ENCODE measurements around the gene VAV2.
"Not testable (repeated sequence)": the region's sequence is repeated elsewhere in the genome, so short reads cannot be mapped to it uniquely, and the experiment has no call there.

The VAV2 gene

DNA sequence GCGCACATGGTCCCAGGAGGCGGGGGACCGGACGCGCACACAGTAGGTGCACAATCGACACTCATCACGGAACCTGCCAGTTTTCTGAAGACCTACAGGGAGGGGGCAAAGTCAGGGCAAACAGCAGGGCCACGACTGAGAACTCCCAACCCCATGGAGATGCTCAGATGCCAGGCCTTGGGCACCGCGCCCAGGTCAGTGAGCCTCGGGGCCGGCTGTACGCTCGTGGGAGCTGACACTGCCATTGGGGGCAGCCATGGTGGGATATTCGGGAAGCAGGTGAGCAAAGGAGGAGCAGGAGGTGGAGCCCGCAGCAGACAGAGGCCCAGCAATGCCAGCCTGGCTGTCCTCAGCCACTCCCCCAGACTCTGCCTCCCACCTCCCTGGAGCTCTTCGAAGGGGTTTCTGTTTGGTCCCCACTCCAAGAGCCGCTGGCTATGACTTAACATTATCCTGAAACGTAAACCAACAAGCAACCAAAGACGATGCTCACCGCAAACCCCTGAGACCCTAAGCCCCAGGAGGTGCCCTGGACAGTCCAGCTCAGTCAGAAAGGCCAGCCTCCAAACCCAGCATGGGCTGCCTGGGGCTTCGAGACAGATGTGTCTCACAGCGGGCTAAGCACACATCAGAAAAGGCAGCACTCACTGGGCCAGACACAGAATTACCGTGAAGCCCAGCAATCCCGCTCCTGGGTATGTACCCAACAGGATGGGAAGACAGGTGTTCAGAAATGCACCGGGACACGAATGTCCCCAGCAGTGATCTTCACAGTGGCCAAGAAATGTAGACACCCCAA lies 78.4 kb downstream of the VAV2 start:
- DNase-seq: no peak

DNA sequence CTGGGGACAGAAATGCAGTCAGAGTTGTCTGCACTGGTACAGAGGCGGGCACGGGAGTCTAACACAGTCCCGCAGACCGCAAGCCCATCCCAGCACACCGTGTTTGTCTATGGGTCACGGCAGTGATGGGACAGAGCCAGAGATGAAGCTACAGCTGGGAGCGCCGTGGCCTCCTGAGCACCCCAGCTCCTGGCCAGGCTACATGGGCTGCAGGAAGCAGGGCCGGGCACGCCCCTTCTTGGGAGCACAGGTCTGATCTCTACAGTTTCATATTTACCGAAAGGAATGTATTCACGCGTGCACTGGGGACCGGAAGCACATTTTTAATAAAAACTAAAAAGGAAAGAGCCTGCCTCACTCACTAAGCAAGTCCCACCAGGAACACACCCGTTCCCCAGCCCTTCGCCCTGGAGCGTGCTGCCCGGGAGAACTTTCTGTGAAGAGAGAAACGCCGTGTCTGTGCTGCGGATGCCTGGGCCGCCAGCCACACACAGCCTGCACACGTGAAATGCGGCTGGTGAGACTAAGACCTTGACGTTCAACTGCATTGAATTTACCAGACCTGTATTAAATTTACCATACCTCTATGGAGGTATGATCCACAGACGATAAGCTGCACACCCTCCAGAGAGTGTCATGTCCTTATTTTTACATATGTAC lies 81.1 kb downstream of the VAV2 start:
- DNase-seq: no peak

DNA sequence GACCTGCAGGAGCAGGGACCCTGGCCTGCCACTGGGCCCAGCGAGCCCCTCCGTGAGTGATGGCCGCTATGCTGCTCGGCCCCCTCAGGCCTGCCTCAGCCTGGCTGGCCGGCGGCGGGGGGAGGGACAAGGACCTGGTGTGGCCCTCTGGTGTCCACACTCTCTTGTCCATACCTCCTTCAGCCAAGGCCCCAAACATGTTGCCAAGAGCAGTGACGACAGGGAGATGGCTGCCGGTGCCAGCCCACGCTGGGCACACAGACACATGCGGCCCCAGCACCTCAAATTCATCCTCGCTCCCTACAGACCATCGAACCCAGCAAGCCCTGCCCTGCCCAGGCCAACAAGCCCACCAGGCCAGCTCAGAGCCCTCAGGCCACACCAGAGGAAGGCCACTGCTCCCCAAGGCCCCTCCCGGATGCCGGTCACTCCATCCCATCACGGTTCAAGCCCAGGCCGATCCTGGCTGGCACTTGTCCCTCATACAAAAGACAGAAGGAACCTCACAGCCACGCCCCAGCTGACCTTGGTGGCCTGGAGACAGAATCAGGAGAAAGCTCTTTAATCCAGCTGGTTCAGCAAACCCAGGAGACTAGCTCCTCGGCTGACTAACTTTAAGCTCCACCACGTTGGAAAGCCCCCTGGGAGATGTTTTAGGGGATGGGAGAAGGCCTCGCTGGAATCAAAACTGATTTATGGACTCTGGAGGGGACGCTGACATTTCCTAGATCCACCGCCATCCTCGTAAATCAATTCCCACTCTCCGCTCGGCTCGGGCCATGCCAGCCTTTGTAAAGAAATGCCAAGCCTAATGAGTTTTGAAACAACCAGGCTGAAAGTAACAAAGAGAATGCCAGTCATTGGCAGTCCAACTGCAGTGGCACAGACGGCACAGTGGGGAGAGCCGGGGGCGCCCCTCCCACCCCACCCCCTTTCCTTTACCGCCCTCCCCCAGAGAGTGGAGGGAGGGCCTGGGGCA lies 84.9 kb downstream of the VAV2 start:
- DNase-seq: no peak

DNA sequence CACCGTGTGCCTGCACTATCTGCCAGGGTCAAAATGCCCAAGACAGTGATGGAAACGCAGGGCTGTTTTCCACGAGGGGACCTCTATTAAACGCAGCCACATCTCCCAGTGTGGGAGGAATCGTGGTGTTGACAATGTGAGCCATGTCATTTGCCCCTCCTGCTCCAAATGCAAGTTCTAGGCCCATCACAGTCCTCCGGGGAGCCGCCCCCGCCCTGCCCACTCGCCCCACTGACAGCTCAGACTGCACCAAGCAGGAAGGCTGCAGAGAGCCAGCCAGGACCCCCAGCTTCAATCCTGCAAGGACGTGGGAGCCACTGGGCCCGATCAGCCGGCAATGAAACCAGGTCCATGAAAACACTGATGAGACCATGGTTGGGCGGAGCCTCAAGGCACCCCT lies 85.9 kb downstream of the VAV2 start:
- DNase-seq: no peak

DNA sequence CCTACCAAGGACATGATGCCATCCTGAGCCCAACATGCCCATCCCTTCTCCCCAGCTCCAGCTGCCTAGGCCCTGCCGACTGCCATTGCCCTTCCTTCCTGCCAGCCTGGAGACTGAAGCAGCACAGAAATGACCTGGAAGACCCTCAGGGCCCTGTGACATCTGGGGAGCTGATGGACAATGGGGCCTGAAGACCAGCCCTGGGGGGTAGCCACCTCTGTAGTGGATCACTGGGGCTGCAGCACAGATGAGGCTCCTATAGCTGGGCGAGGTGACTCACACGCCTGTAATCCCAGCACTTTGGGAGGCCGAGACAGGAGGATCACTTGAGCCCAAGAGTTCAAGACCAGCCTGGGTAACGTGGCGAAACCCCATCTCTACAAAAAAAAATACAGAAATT lies 86.6 kb downstream of the VAV2 start:
- DNase-seq: no peak

DNA sequence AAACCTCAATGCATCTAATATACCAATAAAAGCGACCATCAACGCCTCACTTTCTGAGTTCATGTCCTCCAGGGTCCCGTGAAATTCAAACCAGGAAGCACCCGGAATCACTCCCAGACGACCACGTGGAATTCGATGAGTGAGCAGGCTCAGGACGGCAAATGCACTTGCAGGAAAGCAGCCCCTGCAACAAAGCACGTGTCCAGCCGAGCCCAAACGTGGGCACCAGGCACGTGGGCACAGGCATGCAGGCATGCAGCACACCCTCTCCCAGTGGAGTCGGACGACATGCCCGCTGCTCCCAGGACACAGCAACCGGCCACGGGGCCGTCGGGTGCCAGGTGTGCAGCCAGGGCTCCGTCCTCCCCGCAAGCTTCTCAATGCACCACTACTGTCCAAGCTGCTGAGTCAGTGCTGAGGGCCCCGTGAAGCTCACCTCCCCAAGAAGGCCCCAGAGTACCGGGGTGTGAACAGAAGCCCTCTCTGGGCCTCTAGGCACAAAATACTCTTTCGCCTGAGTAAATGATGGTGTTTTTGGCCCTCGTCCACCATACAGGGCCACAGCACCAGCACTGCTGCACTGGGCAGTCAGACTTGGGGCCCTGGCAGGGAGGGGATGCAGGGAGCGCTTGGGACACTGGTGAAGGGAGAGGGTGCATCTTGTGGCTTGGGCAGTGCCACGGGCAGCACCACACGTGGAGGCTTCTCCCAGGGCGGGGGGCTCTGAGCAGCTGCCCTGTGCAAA lies 87.6 kb downstream of the VAV2 start:
- no peak for DNase-seq

DNA sequence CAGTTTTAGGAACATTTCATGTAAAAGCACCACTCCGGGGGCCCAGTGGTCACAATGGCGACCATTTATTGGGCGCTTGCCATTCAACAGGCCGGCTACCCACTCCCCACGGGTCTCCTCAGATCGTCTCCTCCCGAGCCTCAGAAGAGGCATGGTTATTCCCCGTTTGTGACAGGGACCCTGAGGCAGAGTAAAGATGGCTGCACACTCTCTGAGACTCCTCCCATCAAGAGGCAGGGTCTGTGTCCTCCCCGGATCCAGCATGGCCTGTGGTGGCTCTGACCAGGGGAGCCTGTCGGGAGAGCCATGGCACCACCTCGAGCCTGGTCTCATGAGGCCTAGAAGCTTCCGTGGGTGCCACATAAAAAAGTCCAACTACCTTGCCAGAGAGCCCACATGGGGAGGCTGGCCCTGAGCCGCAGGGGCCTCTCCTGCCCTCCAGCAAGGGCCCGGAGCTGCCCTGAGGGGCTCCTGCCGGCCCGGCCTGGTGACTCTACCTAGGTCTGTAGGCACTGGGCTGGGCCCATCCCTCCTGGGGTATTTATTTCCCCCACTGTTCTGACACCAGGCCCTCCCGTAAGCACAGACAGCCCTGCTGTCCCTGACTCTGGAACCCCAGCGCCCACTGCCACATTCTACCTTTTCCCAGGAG lies 90.8 kb downstream of the VAV2 start:
- DNase-seq: no peak

DNA sequence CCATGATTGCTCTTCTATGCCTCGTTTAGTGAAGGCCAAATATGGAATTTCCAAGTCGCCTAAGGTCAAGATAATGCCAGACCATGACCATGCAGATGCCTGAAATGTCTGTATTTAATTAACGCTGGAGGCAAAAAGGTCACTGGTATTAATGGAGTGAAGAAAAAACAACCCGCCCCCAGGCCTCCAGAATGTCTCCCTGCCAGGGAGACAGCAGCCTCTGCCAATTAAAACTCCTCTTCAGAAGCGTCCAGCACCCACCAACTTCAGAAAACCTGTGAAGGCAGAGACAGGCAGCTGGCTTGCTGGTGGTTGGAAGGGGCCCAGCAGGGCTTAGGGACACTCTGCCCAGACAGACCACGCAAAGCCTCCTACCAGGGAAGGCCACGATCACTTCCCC lies 94.4 kb downstream of the VAV2 start:
- no peak for DNase-seq

DNA sequence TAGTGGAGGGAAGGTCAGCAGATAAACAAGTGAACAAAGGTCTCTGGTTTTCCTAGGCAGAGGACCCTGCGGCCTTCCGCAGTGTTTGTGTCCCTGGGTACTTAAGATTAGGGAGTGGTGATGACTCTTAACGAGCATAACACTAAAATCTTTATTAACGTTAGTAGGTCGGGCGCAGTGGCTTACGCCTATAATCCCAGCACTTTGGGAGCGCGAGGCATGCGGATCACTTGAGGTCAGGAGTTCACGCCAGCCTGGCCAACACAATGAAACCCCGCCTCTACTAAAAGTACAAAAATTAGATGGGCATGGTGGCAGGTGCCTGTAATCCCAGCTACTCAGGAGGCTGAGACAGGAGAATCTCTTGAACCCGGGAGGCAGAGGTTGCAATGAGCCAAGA lies 96.1 kb downstream of the VAV2 start:
- DNase-seq: not testable (repeated sequence)

DNA sequence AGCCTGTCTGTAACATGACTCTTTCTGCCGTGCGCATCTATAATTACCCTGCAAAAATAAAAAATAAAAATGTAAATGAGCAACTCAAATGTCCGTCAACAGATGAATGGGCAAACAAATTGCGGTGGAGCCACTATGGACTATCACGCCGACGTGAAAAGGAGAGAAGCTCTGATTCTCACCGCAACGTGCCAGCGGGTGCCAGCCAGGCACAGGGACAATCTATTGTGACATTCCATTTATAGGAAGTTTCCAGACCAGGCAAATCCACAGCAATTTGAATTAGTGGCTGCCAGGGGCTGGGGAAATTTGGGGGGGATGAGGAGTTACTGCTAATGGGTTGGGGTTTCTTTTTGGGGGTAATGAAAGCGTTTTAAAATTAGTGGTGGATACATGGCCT lies 96.8 kb downstream of the VAV2 start:
- DNase-seq: no peak

DNA sequence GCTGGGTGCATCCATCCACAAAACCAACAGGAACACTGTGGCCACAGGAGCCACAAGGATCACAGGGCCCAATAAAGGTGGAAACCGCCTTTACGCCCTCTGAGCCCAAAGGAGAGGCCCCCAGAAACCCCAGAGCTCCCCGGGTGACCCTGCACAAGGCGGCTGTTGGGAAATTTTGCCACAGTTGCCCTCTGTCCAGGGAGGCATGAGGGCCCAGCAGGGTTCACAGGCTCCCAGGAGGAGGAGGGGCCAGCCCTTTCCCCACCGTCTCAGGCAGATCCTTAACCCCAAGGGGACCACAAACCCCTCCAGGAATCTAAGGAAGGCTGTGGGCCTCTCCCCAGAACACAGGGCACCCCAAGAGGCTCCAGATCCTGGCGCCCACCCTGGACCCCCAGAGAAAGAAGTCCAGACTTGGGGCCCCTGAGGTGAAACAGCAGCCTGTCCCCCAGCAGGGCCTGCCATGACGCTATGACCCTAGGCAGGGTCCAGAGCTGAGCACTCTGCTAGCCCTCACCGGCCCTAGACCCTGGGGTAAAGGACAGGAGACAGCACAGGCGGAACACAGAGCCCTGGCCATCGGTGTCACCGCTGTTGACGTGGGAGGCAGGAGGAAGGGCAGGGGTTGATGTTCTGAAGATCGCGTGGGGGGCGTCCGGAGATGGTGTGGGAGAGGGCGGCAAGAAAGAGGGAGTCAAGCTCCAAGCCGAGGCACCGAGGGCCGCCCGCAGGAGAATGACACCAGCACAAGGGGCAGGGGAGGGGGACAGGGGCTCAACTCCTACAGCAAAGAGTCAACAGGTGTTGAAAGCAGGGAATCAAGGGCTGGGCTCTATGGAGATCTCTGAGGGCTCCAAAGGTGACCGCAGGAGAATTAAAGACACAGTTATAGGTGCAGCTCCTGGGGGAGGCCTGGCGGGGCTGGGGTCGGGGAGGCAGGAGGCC lies 97.5 kb downstream of the VAV2 start:
- no peak for DNase-seq

DNA sequence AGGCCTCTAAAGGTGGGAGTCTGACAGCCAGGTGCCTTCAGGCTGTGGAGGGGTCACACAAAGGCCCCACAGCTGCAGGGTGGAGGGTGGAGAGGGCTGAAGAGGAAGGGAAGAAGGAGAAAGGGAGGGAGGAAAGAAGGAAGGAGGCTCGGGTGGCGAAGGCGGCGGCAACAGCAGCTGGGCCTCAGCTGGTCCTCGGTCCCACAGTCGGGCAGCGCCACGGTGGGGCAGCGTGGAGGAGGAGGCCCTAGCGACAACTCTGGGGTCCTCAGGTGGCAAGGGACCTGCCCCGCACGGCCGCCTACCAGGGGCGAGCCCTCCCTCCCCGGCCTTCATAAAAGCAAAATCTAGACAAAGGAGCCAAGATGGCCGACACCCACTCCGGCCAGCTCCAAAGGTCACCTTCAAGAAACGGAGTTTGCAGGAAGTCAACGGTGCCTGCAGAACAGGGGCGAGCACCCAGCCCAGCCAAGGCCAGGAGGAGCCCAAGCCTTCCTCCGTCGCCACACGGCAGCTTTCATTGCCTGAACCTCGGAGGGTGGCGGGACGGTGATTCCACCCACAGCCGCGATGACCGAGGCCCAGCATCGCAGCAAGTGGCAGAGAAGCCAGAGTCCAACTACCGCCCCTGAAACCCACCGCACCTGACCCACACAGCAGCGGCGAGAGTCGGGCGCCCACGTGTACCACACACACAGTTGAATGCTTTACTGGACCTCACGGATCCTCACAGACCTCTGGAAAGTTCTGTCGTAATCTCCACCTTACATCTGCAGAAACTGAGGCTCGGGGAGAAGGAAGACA lies 98.7 kb downstream of the VAV2 start:
- DNase-seq: no peak

DNA sequence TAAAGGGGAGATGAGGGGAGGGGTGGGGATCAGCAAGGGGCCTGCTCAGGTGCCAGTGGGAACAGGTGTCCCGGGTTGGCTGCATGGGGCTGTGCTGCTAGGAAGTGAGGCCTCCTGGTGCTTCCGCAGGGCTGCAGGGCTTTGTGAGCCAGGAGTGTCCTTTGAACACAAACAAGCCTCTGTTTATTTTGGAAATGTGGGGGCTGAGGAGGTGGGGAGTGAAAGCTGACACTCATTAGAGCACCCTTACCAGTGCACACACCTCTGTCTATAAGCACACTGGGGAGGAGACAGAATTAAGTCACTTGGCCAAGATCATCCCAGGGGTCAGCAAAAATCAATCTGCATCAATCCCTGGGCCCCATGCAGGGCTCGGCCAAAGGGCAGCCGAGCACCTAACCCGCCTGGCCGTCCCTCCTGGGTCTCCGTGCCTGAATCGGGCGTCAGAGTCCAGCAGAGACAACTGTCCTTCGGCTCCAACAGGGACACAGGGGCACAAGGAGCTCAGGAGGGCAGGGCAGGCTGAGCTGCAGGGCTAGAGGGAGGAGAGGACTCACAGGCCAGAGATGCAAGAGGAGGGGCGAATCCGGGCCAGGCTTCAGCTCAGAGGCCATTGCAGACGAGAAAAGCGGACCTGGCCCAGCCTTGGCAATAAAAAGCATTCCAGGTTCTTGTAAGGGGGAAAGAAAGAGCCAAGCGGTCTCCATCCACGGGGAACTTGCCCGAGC lies 99.8 kb downstream of the VAV2 start:
- no peak for DNase-seq

DNA sequence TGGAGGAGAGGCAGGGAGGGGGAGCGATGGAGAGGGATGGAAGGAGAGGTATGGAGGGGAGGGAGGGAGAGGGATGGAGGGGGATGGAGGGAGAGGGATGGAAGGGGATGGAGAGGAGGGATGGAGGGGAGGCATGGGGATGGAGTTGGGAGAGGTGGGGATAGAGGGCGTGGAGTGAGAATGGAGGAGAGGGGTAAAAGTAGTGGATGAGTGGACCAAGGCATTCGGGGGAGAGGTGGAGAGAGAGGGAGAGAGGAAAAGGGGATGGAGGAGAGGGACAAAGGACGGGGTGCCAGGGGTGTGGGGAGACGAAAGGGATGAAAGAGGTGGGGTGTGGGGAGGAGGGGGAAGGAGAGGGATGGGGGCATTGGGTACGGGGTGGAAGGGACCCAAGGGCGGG lies 100.4 kb downstream of the VAV2 start:
- DNase-seq: no peak

DNA sequence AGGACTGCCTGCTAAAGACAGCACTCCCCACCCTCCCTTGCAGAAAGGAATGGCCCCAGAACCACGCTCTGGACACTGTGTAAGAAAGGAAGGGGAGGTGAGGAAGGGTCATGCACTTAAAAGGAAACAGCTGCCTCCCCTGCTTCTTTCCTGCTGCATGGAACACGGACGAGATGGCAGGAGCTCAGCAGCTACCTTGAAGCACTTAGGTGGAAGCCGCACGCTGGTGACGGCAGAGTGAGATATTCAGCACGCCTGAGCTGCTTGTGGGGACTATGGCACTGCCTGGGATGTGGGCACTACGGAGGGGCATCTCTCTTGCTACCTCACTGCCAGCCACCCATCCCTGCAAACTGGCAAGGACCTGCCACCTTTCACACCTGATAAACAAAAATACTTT lies 101.5 kb downstream of the VAV2 start:
- DNase-seq: no peak

DNA sequence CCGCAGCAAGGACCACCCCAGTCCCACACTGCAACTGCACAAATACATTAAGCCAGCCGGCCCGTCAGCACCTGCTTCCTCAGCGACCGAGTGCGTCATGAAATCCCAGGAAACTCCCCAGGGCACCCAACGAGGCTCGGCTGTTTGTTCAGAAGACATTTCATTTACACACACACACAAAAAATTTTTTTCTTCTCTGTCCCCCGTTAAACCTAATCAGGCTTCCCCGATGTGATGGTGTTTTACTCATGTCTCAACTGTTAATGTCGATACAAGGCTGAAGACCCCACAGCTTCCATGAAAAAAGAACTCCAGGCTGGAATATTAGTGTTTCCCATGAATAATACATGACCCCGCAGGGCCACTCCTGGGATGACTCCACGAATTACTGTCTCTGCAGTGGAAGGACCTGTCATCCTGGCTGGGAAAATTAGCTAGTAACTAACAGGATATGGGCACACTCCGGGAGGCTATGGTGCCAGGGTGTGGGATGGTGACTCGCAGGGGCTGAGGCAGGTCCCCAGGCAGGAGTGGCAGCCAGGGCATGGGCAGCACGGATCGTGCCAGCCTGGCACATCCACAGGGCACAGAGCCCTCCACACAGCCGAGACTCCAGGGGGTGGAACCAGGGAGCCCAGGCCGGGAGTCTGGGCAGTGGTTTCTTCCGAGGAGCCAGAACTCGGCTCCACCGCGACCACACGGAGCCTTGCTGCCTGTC lies 102.4 kb downstream of the VAV2 start:
- no peak for DNase-seq

DNA sequence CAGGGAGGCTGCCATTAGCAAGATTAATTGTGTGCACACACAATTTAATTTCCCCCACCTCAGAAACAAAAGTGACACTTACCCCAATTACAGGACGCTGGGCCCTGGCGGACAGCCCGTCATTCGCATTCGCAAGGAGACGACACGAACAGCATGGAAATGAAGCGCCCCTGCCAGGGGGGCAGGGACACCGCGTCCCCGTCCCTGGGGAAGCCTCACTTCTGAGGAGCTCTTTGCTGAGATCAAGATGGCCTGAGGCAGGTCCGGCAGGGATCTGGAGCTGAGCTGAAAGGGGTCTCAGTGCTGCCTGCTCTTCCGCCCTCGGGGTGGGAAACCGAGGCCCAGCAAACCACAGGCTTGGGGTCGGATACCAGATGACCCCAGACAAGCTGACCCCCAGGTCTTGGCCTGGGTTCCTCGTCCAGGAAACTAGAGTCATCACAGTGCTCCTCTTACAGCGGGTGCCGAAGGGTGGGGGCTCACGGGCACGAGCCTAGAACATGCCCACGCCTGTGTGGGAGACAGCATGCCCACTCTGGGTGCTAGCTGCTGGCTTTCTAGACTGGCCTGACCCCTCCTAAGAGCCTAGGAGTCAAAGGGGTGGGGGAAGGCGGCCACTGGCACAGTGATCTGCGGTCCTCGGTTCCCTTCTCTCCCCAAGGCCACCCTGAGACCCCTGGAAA lies 103.2 kb downstream of the VAV2 start:
- no peak for DNase-seq

All from OCI-M1 (cell line).